Activated T-helper 17 cell treated with anti-CD3 and anti-CD28 coated beads, Interleukin-2, amount 50 U/mL, for 72 hours (primary cell): ENCODE measurements around the gene PPP1R36. TPM values are rescaled to one million over a fixed set of nuclear protein-coding genes. Genes with fewer than 3 reads are reported as not detected.
"Not testable (repeated sequence)": the region's sequence is repeated elsewhere in the genome, so short reads cannot be mapped to it uniquely, and the experiment has no call there.

Source experiments
- ATAC-seq: fragments of 150-1000 bp; cut with Tn5 transposase; replicated peaks from 2 replicates; pipeline ENCODE4 v1.10.0; 2021; ENCODE audit warnings: mild to moderate bottlenecking, moderate library complexity
- H3K27ac Mint-ChIP-seq: one replicate; pipeline ENCODE4 v1.8.0; 2022; ENCODE audit warnings: mixed read lengths
- H3K27me3 Mint-ChIP-seq: one replicate; pipeline ENCODE4 v1.8.0; 2022; ENCODE audit warnings: mixed read lengths
- H3K36me3 Mint-ChIP-seq: one replicate; pipeline ENCODE4 v1.8.0; 2022; ENCODE audit warnings: low read depth, mild to moderate bottlenecking, mixed read lengths
- H3K4me1 Mint-ChIP-seq: one replicate; pipeline ENCODE4 v1.8.0; 2022; ENCODE audit warnings: mixed read lengths
- H3K4me3 Mint-ChIP-seq: one replicate; pipeline ENCODE4 v1.8.0; 2022; ENCODE audit warnings: mild to moderate bottlenecking, mixed read lengths
- H3K9me3 Mint-ChIP-seq: one replicate; pipeline ENCODE4 v1.8.0; 2022; ENCODE audit warnings: mixed read lengths
- total RNA-seq, 2 donors: library from RNA; stranded (reverse); gene quantifications; one replicate each; pipeline ENCODE4 v1.2.3, GENCODE V29; 2022

Gene PPP1R36
- total RNA-seq, 2 donors from 2014 or later: not detected

- peaks cover 9% of the 10 kb centered on the region for H3K36me3 Mint-ChIP-seq
- peaks cover 12% of the 10 kb centered on the region for H3K4me1 Mint-ChIP-seq
- no peak overlapping the region for H3K27ac Mint-ChIP-seq
- H3K27me3 Mint-ChIP-seq: peaks cover 4% of the 10 kb centered on the region
- no peaks in the 10 kb centered on the region for H3K9me3 Mint-ChIP-seq
- no peak for ATAC-seq
- peak overlapping the region; percentile 89 for H3K4me3 Mint-ChIP-seq
These were observed 8.3 kb upstream of the PPP1R36 start for GRCh38 chr14:64541261-64541971.

- Mint-ChIP-seq H3K36me3 (peaks cover 9% of the 10 kb centered on the region), H3K4me1 (peaks cover 12% of the 10 kb centered on the region)
These were observed 7.6 kb upstream of the PPP1R36 start for GRCh38 chr14:64541972-64542835.

GRCh38 chr14:64542836-64543201, 6.9 kb upstream of the PPP1R36 start:
- Mint-ChIP-seq H3K4me1 (peaks cover 12% of the 10 kb centered on the region), H3K36me3 (peaks cover 9% of the 10 kb centered on the region), H3K4me3 (peak overlapping the region; percentile 89), H3K27ac (no peak overlapping the region), H3K9me3 (no peaks in the 10 kb centered on the region), H3K27me3 (peaks cover 4% of the 10 kb centered on the region)
- no peak for ATAC-seq

More at GRCh38 chr14:64541972-64542835, 7.6 kb upstream of the PPP1R36 start:
- H3K9me3 Mint-ChIP-seq: no peaks in the 10 kb centered on the region
- H3K4me3 Mint-ChIP-seq: peak overlapping the region; percentile 89
- peaks cover 4% of the 10 kb centered on the region for H3K27me3 Mint-ChIP-seq
- no peak overlapping the region for H3K27ac Mint-ChIP-seq
- ATAC-seq: no peak

- Mint-ChIP-seq H3K27ac (no peak overlapping the region), H3K9me3 (no peaks in the 10 kb centered on the region), H3K4me1 (peaks cover 7% of the 10 kb centered on the region), H3K27me3 (peaks cover 4% of the 10 kb centered on the region), H3K4me3 (no peak overlapping the region), H3K36me3 (peaks cover 9% of the 10 kb centered on the region)
- ATAC-seq: no peak
These were observed 5.0 kb upstream of the PPP1R36 start for GRCh38 chr14:64544607-64545312.

GRCh38 chr14:64549016-64549415, 745 bp upstream of the PPP1R36 start:
- no peak for ATAC-seq
- peaks cover 6% of the 10 kb centered on the region for H3K4me1 Mint-ChIP-seq
- H3K4me3 Mint-ChIP-seq: peak overlapping the region; percentile 67
- no peaks in the 10 kb centered on the region for H3K9me3 Mint-ChIP-seq
- H3K36me3 Mint-ChIP-seq: no peaks in the 10 kb centered on the region
- H3K27ac Mint-ChIP-seq: no peak overlapping the region
- peaks cover 3% of the 10 kb centered on the region for H3K27me3 Mint-ChIP-seq

DNA sequence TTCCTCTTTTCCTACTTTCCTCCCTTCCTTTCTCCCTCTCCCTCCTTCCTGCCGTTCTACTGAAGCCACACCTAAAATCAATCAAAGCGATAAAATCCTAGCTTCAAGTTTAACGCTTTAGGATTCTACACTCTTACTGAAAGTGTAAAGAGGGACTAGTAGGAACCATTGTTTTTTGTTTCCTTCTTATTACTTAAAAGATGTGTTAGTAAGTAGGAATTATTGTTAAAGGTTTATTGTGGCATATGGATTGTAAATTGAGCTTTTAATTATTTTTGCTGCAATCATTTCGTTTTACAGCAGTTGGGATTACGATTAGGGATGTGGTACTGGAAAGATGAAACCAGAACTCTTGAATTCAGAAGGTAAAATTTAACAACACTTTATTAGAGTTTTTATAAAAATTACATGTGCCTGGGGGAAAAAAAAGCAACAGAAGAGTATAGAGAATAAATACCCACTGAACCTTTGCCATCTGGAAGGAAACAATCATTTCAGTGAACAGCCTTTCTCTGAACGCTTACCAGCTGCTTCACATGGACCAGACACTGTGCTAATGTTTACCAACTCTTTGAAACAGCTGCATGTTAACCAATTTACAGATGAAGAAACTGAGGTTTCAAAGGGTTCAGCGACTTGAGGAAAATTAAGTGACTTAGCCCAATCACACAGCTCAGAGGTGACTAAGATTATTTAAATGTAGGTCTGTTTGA, 1.0 kb downstream of the PPP1R36 start:
- Mint-ChIP-seq H3K4me3 (peak overlapping the region; percentile 67), H3K36me3 (no peaks in the 10 kb centered on the region), H3K27me3 (peaks cover 3% of the 10 kb centered on the region), H3K4me1 (peaks cover 6% of the 10 kb centered on the region), H3K27ac (no peak overlapping the region), H3K9me3 (no peaks in the 10 kb centered on the region)
- ATAC-seq: no peak

DNA sequence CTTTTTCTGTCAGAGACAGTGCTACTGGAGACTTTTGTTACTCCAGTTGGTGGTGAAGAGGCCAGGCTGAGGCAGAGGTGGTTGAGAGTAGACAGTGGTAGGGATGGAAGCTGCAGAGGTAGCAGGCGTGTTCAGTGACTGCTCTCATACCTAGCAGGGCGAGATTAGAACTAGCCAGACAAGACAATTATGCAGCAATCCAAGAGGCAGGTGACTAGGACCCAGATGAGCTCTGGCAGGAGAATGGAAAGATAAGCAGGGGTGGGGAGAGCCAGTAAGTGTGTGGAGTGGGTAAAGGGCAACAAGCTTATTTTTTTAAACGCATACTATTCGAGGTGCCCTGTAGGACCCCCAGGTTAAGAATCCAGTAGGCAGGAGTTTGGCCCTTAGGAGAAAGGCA, 4.8 kb downstream of the PPP1R36 start:
- no peaks in the 10 kb centered on the region for H3K36me3 Mint-ChIP-seq
- no peaks in the 10 kb centered on the region for H3K9me3 Mint-ChIP-seq
- no peak overlapping the region for H3K27ac Mint-ChIP-seq
- peaks cover 3% of the 10 kb centered on the region for H3K27me3 Mint-ChIP-seq
- H3K4me3 Mint-ChIP-seq: no peak overlapping the region
- peaks cover 6% of the 10 kb centered on the region for H3K4me1 Mint-ChIP-seq
- no peak for ATAC-seq

- Mint-ChIP-seq H3K4me1 (peaks cover 6% of the 10 kb centered on the region), H3K4me3 (no peak overlapping the region), H3K27ac (no peak overlapping the region), H3K27me3 (no peaks in the 10 kb centered on the region), H3K36me3 (no peaks in the 10 kb centered on the region), H3K9me3 (no peaks in the 10 kb centered on the region)
- no peak for ATAC-seq
These were observed 6.8 kb downstream of the PPP1R36 start for GRCh38 chr14:64556526-64556925.

DNA sequence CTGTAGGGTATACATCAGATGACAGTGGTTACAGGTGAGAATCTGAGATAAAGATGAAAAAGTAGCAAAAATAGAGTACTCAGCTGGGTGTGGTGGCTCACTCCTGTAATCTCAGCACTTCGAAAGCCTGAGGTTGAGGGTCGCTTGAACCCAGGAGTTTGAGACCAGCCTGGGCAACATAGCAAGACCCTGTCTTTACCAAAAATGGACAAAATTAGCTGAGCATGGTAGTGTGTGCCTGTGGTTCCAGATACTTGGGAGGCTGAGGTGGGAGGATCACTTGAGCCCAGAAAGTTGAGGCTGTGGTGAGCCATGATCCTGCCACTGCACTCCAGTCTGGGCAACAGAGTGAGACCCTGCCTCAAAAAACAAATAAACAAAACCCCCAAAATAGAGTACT, 8.5 kb downstream of the PPP1R36 start:
- not testable (repeated sequence) for H3K4me3 Mint-ChIP-seq, H3K27me3 Mint-ChIP-seq, ATAC-seq, H3K27ac Mint-ChIP-seq, H3K9me3 Mint-ChIP-seq, H3K36me3 Mint-ChIP-seq, H3K4me1 Mint-ChIP-seq

DNA sequence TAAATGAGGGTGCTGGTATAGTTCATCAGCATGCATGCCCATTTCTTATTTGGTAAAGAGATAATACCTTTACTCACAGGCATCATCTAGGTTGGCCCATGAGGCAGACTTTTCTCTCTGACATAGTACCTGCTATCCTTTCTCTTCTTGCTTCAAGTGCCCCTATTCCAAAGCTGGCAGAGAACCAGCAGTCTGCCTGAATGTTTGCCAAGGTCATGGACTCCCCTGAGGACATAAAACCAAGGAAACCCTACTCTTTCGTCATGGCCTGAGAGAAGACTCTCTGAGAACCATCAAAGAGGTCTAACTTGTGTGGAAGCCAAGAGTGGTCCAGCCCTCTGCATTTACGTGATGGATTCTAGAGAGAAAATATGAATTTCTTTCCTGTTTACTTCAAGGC, 11.9 kb downstream of the PPP1R36 start:
- no peak overlapping the region for H3K27ac Mint-ChIP-seq
- H3K27me3 Mint-ChIP-seq: no peaks in the 10 kb centered on the region
- H3K9me3 Mint-ChIP-seq: no peaks in the 10 kb centered on the region
- ATAC-seq: no peak
- H3K36me3 Mint-ChIP-seq: no peaks in the 10 kb centered on the region
- H3K4me3 Mint-ChIP-seq: no peak overlapping the region
- peaks cover 6% of the 10 kb centered on the region for H3K4me1 Mint-ChIP-seq

- H3K9me3 Mint-ChIP-seq: no peaks in the 10 kb centered on the region
- no peak for ATAC-seq
- H3K36me3 Mint-ChIP-seq: no peaks in the 10 kb centered on the region
- no peaks in the 10 kb centered on the region for H3K27me3 Mint-ChIP-seq
- H3K4me3 Mint-ChIP-seq: no peak overlapping the region
- peaks cover 6% of the 10 kb centered on the region for H3K4me1 Mint-ChIP-seq
- H3K27ac Mint-ChIP-seq: no peak overlapping the region
These were observed 12.7 kb downstream of the PPP1R36 start for GRCh38 chr14:64562436-64562835.

GRCh38 chr14:64563696-64564095, 13.9 kb downstream of the PPP1R36 start:
- no peaks in the 10 kb centered on the region for H3K36me3 Mint-ChIP-seq
- H3K27ac Mint-ChIP-seq: no peak overlapping the region
- no peak for ATAC-seq
- H3K9me3 Mint-ChIP-seq: no peaks in the 10 kb centered on the region
- no peak overlapping the region for H3K4me3 Mint-ChIP-seq
- H3K4me1 Mint-ChIP-seq: peaks cover 6% of the 10 kb centered on the region
- H3K27me3 Mint-ChIP-seq: no peaks in the 10 kb centered on the region

DNA sequence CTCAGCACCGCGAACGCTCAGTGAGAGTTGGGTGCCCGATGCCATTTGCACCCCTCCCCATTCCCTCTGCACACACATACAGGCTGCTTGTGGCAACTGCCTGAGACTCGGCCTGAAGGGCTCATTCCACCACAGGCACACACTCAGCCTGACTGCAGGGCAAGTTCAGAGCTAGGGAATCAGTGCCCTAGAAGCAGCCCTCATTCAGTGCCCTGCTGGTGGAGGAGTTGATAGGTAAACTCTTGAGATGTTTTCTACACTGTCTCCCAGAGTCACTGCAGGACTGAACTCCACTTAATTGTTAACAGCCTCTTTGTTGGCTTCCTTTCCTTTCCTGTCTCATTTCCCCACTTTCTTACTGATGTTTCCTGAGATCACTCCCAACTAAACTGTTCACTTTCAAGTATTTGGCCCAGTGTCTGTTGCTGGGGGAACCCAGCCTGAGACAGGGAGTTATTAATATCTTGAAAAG, 16.9 kb downstream of the PPP1R36 start:
- H3K36me3 Mint-ChIP-seq: no peaks in the 10 kb centered on the region
- H3K4me3 Mint-ChIP-seq: no peak overlapping the region

GRCh38 chr14:64569138-64569631, 19.4 kb downstream of the PPP1R36 start:
- Mint-ChIP-seq H3K4me1 (no peaks in the 10 kb centered on the region), H3K27ac (no peak overlapping the region), H3K27me3 (no peaks in the 10 kb centered on the region), H3K9me3 (no peaks in the 10 kb centered on the region), H3K4me3 (no peak overlapping the region), H3K36me3 (no peaks in the 10 kb centered on the region)
- no peak for ATAC-seq

More for the DNA sequence above, 16.9 kb downstream of the PPP1R36 start:
- Mint-ChIP-seq H3K9me3 (no peaks in the 10 kb centered on the region), H3K27me3 (no peaks in the 10 kb centered on the region), H3K27ac (no peak overlapping the region), H3K4me1 (no peaks in the 10 kb centered on the region)
- no peak for ATAC-seq
